K562 (cell line): ENCODE results near the gene LRRC25. TPM values are rescaled to one million over a fixed set of nuclear protein-coding genes. Genes with fewer than 3 reads are reported as not detected.

ENCODE experiments used
- AFF1 ChIP-seq, 2 experiments: fragments of 450-650 bp; IDR thresholded peaks; 2 replicates each; pipeline ENCODE4 v1.6.1; 2018; ENCODE audit warnings: mild to moderate bottlenecking in 2 of 2, low read depth in 1 of 2; ENCODE audit not compliant: partially characterized antibody in 2 of 2
- BCLAF1 ChIP-seq, 2 experiments: fragments of 450-650 bp in 1 of 2; IDR thresholded peaks; 2 replicates each; pipeline ENCODE4 v1.6.1; 2011 to 2017; ENCODE audit warnings: low read depth in 2 of 2, antibody characterized with exemption in 1 of 2, borderline replicate concordance in 1 of 2, low read length in 1 of 2, mild to moderate bottlenecking in 1 of 2, mixed read lengths in 1 of 2; ENCODE audit not compliant: control insufficient read depth in 1 of 2
- CCAR2 ChIP-seq: fragments of 200-400 bp; formaldehyde crosslinking; IDR thresholded peaks from 2 replicates; pipeline ENCODE4 v1.6.1; 2017; ENCODE audit warnings: mild to moderate bottlenecking, low read depth, low read length
- CHAMP1 ChIP-seq: fragments of 450-650 bp; IDR thresholded peaks from 2 replicates; pipeline ENCODE4 v1.6.1; 2016; ENCODE audit warnings: mild to moderate bottlenecking
- CXXC5 ChIP-seq: fragments of 250-450 bp; sonication (Bioruptor Pico); IDR thresholded peaks from 2 replicates; pipeline ENCODE4 v1.8.0; 2022; ENCODE audit warnings: inconsistent platforms, mild to moderate bottlenecking, moderate library complexity
- JUND ChIP-seq, 2 experiments: IDR thresholded peaks; 2 replicates in 1 of 2; 3 replicates in 1 of 2; pipeline ENCODE4 v1.6.1; 2011; ENCODE audit warnings: borderline replicate concordance in 2 of 2, low read depth in 2 of 2, low read length in 2 of 2, improper control_type of control experiment in 1 of 2, missing biosample characterization in 1 of 2, missing genetic modification characterization in 1 of 2, missing genetic modification reagents in 1 of 2
- MCM2 ChIP-seq: fragments of 450-650 bp; IDR thresholded peaks from 2 replicates; pipeline ENCODE4 v1.6.1; 2017; ENCODE audit warnings: low read depth, mild to moderate bottlenecking
- NFRKB ChIP-seq: fragments of 450-650 bp; IDR thresholded peaks from 2 replicates; pipeline ENCODE4 v1.6.1; 2016; ENCODE audit warnings: low read depth
- NR0B1 ChIP-seq: fragments of 450-650 bp; IDR thresholded peaks from one replicate; pipeline ENCODE4 v1.6.1; 2018; ENCODE audit warnings: mild to moderate bottlenecking, moderate library complexity; ENCODE audit not compliant: partially characterized antibody
- SMAD4 ChIP-seq: fragments of 250-450 bp; sonication (Bioruptor Pico); conservative IDR thresholded peaks from 2 replicates; pipeline ENCODE4 v1.8.0; 2021; ENCODE audit warnings: inconsistent platforms, mild to moderate bottlenecking, moderate library complexity
- ZFX ChIP-seq: sonication (generic); formaldehyde crosslinking; IDR thresholded peaks from 2 replicates; pipeline ENCODE4 v1.8.0; 2022; ENCODE audit warnings: mild to moderate bottlenecking, missing genetic modification reagents, moderate library complexity
- ZNF23 ChIP-seq: fragments of 250-450 bp; sonication (Bioruptor Pico); IDR thresholded peaks from 2 replicates; pipeline ENCODE4 v1.4.0; 2020; ENCODE audit warnings: mild to moderate bottlenecking
- ZNF785 ChIP-seq: fragments of 250-450 bp; sonication (Bioruptor Pico); IDR thresholded peaks from 2 replicates; pipeline ENCODE4 v1.4.0; 2020; ENCODE audit warnings: mild to moderate bottlenecking
- ZNF830 ChIP-seq: fragments of 250-450 bp; sonication (Bioruptor Pico); IDR thresholded peaks from 2 replicates; pipeline ENCODE4 v1.5.0; 2021; ENCODE audit warnings: mild to moderate bottlenecking
- polyA plus RNA-seq, 8 experiments: library from polyadenylated mRNA; depleted of rRNA in 4 of 8; stranded (reverse) in 5 of 8; unstranded in 3 of 8; fragments of >200 nt; fragmentation: Nextera tagmentation in 2 of 8; fragmentation: Illumina TruSeq in 1 of 8; extraction: Ambion mirVana in 2 of 8; extraction: Trizol in 1 of 8; gene quantifications; 2 replicates each; pipeline versions ENCODE4 v1.2.1 to v1.2.3, GENCODE V29; 2011 to 2014; ENCODE audit warnings: inconsistent platforms in 1 of 8, missing spikeins in 1 of 8
- total RNA-seq, 7 experiments: library from RNA; depleted of rRNA in 6 of 7; stranded (reverse); fragments of >200 nt in 6 of 7; fragmentation: Illumina TruSeq in 2 of 7; extraction: Trizol in 2 of 7; gene quantifications; 2 replicates each; pipeline versions ENCODE4 v1.2.1 to v1.2.3, GENCODE V29; 2011 to 2021; ENCODE audit warnings: low replicate concordance in 1 of 7

LRRC25 gene
- total and polyA plus RNA-seq, 9 of the 15 experiments (the other 6 are each of a cell fraction or from before 2014, with no cell fraction given), result 0.07 to 0.36 (median 0.10) TPM; not detected in 3

- TF ChIP-seq BCLAF1 (IDR thresholded peaks at IDR 0.05; ENCODE audit: borderline replicate concordance in 1 of 2, control insufficient read depth in 1 of 2, low read depth in 2 of 2, low read length in 1 of 2), result no peak
- no peak for TF ChIP-seq NFRKB
- no peak for TF ChIP-seq AFF1 (IDR thresholded peaks at IDR 0.05; ENCODE audit: low read depth in 1 of 2, partially characterized antibody in 2 of 2)
- TF ChIP-seq CCAR2, result no peak
- TF ChIP-seq ZNF785 (CRISPR knock-in tag), result no peak
- no peak; the same call in 1 of the 2 replicates for TF ChIP-seq SMAD4 (CRISPR knock-in tag)
- TF ChIP-seq ZFX, result no peak; the same call in 1 of the 2 replicates
- no peak for TF ChIP-seq JUND (IDR thresholded peaks at IDR 0.05; ENCODE audit: borderline replicate concordance, low read depth, low read length)
- TF ChIP-seq JUND (tag; IDR thresholded peaks at IDR 0.05; ENCODE audit: borderline replicate concordance, low read depth, low read length), result no peak
- TF ChIP-seq NR0B1, result no peak
- no peak for TF ChIP-seq MCM2
- TF ChIP-seq ZNF23 (CRISPR knock-in tag), result no peak
- TF ChIP-seq CXXC5 (CRISPR knock-in tag), result peak; percentile 75
- TF ChIP-seq ZNF830 (CRISPR knock-in tag), result no peak
- TF ChIP-seq CHAMP1, result no peak
Observed at GRCh38 chr19:18437491-18438330, 40.3 kb upstream of the LRRC25 start, which contains the start of gene ISYNA1 (continued).
